Activated CD8-positive, alpha-beta memory T cell treated with anti-CD3 and anti-CD28 coated beads for 1 hour (primary cell): Measurements from ENCODE around the gene DYDC2.

Experiments used
- DNase-seq, 2 donors: peaks; one replicate each; pipeline ENCODE4 v3.0.0-alpha.2; 2020; ENCODE audit warnings: low read depth in 1 of 2; ENCODE audit errors: extremely low read depth in 1 of 2

DYDC2 gene

DNA sequence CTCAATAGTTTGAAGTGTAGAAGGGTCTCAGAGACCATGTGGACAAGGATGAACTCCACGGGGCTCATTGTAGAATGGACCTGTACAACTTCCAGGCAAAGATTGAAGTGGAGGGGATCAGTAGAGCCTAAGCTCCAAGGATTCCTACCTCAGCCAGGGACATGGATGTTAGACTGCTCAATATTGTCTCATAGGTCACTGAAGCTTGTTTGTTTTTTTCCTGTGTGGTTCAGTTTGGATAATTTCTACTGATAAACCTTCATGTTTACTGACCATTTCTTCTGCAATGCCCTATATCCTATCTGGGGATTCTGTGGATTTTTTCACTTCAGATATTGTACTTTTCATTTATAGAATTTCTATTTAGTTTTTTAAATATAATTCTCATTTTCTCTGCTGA, 8.9 kb downstream of the DYDC2 start:
- DNase-seq, result no peak

DNA sequence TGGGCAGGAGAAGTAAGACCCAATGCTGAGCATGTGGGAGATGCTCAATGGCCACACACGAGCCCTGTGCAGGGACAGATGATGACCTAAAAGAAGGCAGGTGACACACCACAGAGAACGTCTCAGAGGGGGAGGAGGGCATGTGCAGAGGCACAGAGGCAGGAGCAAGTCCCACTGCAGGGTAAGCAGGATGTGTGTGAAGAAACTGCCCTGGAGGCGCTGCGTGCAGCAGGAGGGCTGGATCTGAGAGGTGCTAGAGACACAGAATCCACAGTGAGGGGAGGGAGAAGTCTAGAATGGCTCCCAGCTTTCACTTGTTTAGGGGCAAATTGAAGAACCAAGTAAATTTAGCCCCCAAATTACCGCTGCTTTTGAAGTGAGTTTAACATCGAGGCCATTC, 14.9 kb downstream of the DYDC2 start:
- DNase-seq, result no peak

DNA sequence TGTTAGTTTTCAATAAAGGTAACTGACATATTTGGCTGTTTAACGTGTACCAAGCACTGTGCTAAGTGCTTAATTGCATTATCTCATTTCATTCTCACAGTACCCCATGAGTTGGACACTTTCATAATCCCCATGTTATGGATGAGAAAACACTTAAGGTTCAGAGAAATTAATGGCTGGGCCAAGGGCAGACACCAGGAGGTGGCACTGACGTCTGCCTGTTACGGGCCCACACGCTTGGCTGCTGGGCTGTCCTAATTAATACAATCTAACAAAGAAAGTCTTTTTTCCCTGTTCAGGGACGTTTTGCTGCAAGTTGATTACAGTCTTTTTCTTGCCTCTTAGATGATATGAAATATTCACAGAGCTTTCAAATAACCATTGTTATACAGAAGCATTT, 16.1 kb downstream of the DYDC2 start:
- no peak for DNase-seq

- no peak for DNase-seq
These were observed 16.9 kb downstream of the DYDC2 start for GRCh38 chr10:80373502-80373901.

DNA sequence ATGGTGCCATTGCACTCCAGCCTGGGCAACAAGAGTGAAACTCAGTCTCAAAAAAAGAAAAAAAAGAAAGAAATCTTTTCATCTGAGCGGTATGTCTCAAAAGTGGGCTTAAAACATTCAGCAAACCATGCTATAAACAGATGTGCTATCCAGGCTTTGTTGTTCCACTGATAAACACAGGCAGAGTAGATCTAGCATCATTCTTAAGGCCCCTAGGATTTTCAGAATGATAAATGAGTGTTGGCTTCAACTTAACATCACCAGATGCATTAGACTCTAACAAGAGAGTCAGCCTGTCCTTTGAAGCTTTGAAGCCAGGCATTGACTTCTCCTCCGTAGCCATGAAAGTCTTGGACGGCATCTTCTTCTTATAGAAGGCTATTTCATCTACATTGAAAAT, 23.1 kb downstream of the DYDC2 start:
- DNase-seq, result no peak

DNA sequence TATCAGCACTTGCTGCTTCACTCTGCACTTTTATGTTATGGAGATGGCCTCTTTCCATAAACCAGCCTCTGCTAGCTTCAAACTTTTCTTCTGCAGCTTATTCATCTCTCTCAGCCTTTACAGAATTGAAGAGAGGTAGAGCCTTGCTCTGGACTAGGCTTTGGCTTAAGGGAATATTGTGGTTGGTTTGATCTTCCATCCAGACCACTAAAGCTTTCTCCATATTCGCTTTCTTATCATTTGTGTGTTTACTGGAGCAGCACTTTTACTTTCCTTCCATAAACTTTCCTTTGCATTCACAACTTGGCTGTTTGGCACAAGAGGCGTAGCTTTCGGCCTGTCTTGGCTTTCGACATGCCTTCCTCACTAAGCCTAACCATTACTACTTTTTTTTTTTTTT, 23.6 kb downstream of the DYDC2 start:
- no peak for DNase-seq

GRCh38 chr10:80382989-80383388, 26.4 kb downstream of the DYDC2 start:
- no peak for DNase-seq

- DNase-seq, result no peak
These were observed 34.2 kb downstream of the DYDC2 start for GRCh38 chr10:80390740-80391139.

DNA sequence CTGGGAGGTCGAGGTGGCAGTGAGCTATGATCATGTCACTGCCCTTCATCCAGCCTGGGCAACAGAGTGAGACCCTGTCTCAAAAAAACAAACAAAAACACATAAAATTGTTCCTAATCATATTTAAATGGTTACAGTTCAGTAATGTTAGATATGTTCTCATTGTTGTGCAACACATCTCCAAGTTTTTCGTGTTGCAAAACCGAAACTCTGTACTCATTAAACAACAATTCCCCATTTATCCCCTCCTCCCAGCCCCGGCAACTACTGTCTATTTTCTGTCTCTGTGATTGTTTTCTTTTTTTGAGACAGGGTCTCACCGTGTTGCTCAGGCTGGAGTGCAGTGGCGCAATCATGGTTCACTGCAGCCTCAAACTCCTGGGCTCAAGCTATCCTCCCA, 35.7 kb downstream of the DYDC2 start:
- no peak for DNase-seq

GRCh38 chr10:80394358-80394916, 37.9 kb downstream of the DYDC2 start:
- no peak for DNase-seq

GRCh38 chr10:80397014-80397413, 40.4 kb downstream of the DYDC2 start:
- DNase-seq, result no peak

DNA sequence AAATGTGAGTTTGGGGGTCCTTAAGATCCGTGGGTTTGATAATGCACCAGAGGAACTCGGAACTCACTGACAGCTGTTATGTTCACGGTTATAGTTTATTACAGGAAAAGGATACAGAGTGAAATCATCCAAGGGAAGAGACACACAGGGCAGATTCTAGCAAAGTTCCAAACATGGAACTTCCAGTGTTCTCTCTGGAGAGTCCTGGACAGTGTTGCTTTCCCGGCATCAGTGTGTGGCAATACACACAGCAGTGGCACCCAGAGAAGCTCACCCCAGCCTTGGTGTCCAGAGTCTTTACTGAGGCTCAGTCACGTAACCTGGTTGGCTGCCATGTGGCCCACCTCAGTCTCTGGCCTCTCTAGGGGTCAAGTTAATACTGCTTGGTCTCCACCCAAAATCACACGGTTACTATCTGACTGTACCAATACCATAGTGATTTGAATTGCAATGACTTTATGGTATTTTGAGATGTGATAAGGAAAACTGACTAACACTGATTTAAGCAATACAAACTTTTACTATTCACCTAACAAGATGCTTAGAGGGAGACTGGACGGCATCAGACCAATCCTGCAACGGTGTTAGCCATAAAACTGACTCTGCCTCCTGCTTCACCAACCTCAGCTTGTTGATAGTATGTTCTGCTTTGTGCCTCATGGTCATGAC, 43.7 kb downstream of the DYDC2 start:
- DNase-seq, result no peak

GRCh38 chr10:80405035-80405434, 48.5 kb downstream of the DYDC2 start:
- no peak for DNase-seq

GRCh38 chr10:80405626-80406025, 49.0 kb downstream of the DYDC2 start:
- DNase-seq, result no peak

GRCh38 chr10:80406204-80406603, 49.6 kb downstream of the DYDC2 start:
- DNase-seq, result no peak

- peak in 1 of 2 donors; percentile 6 for DNase-seq
These were observed 51.2 kb downstream of the DYDC2 start for GRCh38 chr10:80407812-80408241.

- peak; percentile 38 to 71 for DNase-seq
These were observed 51.9 kb downstream of the DYDC2 start, which contains the start of gene PRXL2A for GRCh38 chr10:80408242-80409101. Gene PRXL2A, plus strand, starts transcription at chr10:80408551. Its CDS starts 11,917 bp downstream, at chr10:80420468.

DNA sequence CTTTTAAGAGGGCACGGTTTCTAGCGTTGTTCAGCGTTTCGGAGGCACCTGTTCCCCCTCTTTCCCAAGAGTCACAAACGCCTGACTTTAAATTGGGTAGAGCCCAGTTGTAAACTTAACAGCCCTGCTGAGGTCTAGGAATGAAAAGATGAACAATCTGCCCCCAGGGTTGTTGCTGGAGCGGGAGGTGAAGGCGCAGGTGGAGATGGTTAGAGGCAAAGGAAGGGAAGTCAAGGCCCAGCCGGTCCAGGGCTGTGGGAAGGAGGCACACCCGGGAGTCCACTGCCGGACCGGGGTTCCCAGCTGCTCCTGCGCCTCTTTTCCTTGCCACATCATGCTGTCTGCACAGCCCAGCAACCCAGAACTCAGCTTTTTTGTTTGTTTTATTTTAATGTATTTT, 52.5 kb downstream of the DYDC2 start:
- DNase-seq, result no peak

DNA sequence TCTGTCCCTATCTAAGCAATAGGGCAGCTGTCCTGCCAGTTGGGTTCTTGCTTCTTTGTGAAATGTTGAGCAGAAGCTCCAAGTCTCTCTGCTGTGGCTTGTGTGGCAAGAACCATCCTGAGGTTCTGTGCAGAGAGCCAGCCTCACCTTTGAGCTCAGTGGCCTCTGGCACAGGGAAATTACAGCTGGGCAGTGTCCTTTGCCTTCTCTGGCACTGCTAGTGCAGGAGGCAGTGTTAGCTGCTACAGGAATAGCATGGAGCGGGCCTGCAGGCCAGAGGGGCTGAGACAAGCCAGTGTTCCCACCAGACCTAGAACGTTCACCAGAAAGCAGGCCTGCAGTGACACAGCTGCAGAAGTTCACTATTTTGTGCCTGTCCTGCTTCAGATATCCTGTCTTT, 53.5 kb downstream of the DYDC2 start:
- DNase-seq, result no peak

DNA sequence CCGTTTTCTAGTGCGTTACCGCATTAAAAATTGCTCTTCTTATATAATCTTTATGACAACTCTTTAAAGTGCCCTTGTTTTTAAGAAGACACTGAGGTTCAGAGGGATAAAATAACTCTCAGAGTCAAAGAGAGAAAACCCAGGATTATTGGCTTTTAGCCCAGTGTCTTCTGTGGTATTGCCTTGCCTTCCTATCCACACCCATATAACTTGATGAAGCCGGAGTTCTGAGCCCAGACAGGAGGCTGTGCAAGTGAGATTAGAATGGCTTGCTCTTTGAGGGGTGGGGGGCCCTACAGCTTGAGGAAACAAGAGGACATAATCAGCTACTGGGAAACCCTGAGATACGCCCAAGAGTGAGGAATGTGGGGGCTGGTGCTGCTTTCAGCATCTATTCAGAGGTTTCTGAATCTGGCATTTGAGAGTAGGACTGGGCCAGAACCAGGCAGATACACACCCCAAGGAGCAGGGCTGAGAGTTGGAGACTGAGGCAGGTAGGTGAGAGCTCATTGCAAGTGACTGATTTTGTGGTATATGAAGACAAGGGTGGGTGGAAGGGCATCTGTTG, 54.1 kb downstream of the DYDC2 start:
- no peak for DNase-seq

GRCh38 chr10:80411267-80411668, 54.7 kb downstream of the DYDC2 start:
- DNase-seq, result no peak
